HuH-7.5 (cell line): ENCODE measurements around the gene CABP2.

ENCODE experiments used
- DNase-seq: peaks from one replicate; pipeline ENCODE4 v3.0.0; 2011; ENCODE audit warnings: low spot score

CABP2 gene

DNA sequence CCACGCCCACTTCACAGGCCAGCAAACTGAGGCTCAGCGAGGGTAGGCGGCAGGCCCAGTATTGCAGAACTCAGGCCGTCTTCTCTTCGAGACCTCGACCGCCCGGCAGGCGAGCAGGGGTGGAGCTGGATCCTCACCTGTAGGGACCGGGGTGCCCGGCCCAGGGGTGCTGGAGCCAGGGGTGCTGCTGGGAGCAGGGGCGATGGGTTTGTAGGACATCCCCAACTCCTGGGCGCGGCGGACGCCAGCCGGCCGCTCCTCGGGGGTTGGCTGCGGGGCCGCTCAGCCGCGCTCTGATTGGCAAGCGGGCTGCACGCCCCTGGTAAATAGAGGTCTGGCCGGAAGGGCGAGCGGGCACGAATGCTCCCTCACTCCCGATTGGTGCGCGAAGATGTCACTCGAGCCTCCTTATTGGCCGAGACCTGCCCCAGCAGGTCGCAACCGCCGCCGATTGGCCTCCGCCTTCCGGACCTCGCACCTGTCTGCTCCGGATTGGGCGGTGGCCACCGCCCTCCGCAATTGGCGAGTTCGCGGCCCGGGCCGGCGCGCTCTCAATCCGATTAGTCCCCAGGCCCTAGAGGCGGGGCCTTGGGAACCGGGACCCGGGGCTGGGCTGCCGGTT lies 15.3 kb downstream of the CABP2 start, which contains the start of gene CDK2AP2:
Gene CDK2AP2 (minus strand): TSS at position 299 of the 622 bp plus-strand sequence. CDS start 80 bp downstream, at position 219.
- DNase-seq = peak; percentile 100

- DNase-seq = peak; percentile 98
Observed at GRCh38 chr11:67507242-67507863, 15.9 kb downstream of the CABP2 start.

- DNase-seq = no peak
Observed at GRCh38 chr11:67506426-67507051, 16.7 kb downstream of the CABP2 start.

- peak; percentile 100 for DNase-seq
Observed at GRCh38 chr11:67505605-67506396, 17.4 kb downstream of the CABP2 start.

DNA sequence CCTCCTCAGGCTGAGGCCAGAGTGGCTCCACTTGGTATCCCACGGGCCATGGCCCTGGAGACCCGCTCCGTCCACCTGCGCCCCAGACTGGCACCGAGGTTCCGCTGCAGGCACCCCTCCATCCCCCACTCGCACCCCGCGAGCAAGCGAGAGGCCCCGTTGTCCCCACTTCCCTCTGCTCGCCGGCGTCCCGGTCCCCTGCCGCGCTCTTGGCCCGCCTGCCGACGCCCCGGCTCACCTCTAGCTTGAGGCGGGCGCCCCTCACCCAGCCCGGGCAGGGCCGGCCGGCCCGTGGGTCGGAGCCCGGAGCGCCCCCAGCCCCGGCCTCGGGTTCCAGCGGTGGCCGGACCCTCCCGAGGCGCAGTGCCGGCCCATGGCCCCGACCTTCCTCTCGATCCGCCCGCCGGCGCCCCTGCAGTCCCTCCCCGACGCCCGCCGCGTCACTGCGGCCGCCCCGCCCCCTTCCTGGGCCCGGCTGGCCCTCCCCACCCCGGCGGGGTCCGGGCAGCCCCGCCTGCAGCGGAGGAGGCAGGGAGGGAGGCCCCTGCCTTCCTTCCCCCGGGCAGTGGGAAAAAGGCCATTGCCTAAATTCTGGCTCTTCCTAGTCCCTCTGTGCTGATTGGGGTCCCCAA lies 18.2 kb downstream of the CABP2 start, which contains the start of gene PITPNM1:
Gene PITPNM1 (minus strand): TSS at position 414 of the 632 bp plus-strand sequence. CDS start 1,183 bp downstream, outside the sequence.
- DNase-seq = peak; percentile 99

GRCh38 chr11:67504005-67504949 lies 19.0 kb downstream of the CABP2 start:
- peak; percentile 98 for DNase-seq

GRCh38 chr11:67503119-67504004 lies 19.9 kb downstream of the CABP2 start:
- DNase-seq = peak; percentile 76

GRCh38 chr11:67502328-67502979 lies 20.8 kb downstream of the CABP2 start:
- no peak for DNase-seq

- DNase-seq = no peak
Observed at GRCh38 chr11:67501854-67502253, 21.4 kb downstream of the CABP2 start.

GRCh38 chr11:67500831-67501715 lies 22.2 kb downstream of the CABP2 start:
- DNase-seq = peak; percentile 76

DNA sequence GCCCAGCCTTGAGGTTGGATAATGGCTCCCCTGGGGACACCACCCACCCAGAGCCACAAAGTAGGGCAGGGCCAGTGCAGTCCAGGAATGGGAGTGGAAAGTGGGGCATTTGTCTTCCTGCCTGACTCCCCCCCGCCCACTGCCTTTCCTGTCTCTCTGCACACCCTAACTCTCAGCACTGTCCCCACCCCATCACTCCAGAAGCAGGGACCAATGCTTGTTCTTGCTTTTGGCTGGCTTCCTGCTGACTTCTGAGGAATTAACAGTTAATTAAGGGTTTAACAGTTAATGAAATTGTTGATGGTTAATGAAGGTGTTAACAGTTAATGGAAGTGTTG lies 22.8 kb downstream of the CABP2 start:
- no peak for DNase-seq

DNA sequence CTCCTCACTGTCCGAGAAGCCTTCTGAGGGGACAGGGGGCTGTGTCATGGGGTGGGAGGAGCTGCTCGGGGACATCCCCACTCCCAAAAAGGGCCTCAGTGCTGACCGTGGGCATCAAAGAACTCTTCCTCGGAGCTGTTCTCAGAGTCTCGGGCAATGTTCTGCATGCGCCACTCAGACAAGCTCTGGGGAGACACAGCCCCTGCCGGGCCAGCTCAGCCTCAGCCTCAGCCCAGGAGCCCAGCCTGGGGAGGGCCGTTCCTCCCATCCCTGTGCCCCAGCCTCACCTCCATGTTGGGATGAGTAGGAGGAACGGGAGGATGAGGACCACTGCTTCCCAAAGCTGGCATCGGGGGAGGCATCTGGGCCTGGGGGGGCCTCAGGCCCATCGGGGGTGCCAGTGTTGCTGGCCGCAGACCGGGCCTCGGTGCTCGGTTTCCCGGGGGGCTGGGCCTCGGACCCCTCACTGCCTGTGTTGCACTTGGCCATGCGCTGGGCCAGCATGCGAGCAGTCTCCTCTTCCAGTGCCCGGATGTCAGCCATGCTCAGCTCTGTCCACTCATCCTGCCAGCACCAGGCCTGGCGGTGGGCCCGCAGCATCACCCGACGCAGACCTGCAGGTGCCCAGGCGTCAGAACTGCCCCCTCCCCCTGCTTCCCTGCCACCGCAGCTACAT lies 23.3 kb downstream of the CABP2 start:
- no peak for DNase-seq

GRCh38 chr11:67498544-67498972 lies 24.7 kb downstream of the CABP2 start:
- no peak for DNase-seq

DNA sequence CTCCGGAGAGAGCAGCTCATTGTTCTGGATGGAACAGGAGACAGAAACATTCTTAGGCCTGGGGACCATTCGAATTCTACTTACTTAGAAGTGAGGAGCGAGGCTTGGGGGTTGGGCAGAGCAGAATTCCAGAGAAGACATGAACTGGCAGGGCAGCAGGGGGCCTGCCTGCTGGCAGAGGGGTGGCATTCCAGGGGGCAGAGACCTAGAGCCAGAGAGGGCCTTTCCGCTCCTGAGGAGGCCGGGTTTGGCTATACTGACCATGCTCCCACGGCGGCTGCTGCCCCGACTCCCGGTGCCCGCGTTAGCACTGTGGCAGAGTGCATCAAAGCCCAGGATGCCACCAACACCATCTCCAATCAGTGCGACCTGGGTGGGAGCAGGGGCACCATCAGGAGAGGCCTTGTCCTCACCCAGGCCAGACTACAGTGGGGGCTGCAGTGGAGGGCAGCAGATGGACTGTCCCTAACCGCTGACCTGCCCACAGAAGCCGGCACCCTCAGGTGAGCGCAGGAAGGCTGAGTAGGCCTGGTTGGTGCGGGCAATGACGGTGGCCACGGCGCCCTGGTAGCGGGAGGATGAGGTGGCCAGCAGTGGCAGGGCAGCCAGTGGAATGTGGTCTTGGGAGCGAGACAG lies 25.5 kb downstream of the CABP2 start:
- DNase-seq = no peak

- DNase-seq = peak; percentile 56
Observed at GRCh38 chr11:67496113-67496512, 27.1 kb downstream of the CABP2 start.

- DNase-seq = peak; percentile 67
Observed at GRCh38 chr11:67495234-67496005, 27.8 kb downstream of the CABP2 start.
